Fibroblast of pulmonary artery (primary cell): Measurements from ENCODE around the gene EFCC1.

ENCODE experiments used
- DNase-seq: peaks from one replicate; pipeline ENCODE4 v3.0.0-alpha.2; 2010; ENCODE audit warnings: low read depth
- H3K4me3 ChIP-seq: replicated peaks from 2 replicates; pipeline ENCODE4 v1.5.1; 2011; ENCODE audit warnings: low read depth, mild to moderate bottlenecking, control low read depth, low read length, moderate library complexity
- TF ChIP-seq, protein P1 (sequence below): IDR thresholded peaks from 2 replicates; pipeline ENCODE4 v1.5.1; 2011; ENCODE audit warnings: mild to moderate bottlenecking, control low read depth, low read length, inconsistent platforms; ENCODE audit errors: missing control alignments

Gene EFCC1

GRCh38 chr3:129054605-129055104 is 53.6 kb downstream of the EFCC1 start:
- TF ChIP-seq, protein P1, sequence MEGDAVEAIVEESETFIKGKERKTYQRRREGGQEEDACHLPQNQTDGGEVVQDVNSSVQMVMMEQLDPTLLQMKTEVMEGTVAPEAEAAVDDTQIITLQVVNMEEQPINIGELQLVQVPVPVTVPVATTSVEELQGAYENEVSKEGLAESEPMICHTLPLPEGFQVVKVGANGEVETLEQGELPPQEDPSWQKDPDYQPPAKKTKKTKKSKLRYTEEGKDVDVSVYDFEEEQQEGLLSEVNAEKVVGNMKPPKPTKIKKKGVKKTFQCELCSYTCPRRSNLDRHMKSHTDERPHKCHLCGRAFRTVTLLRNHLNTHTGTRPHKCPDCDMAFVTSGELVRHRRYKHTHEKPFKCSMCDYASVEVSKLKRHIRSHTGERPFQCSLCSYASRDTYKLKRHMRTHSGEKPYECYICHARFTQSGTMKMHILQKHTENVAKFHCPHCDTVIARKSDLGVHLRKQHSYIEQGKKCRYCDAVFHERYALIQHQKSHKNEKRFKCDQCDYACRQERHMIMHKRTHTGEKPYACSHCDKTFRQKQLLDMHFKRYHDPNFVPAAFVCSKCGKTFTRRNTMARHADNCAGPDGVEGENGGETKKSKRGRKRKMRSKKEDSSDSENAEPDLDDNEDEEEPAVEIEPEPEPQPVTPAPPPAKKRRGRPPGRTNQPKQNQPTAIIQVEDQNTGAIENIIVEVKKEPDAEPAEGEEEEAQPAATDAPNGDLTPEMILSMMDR = no peak
- no peak overlapping the region for H3K4me3 ChIP-seq
- no peak for DNase-seq

DNA sequence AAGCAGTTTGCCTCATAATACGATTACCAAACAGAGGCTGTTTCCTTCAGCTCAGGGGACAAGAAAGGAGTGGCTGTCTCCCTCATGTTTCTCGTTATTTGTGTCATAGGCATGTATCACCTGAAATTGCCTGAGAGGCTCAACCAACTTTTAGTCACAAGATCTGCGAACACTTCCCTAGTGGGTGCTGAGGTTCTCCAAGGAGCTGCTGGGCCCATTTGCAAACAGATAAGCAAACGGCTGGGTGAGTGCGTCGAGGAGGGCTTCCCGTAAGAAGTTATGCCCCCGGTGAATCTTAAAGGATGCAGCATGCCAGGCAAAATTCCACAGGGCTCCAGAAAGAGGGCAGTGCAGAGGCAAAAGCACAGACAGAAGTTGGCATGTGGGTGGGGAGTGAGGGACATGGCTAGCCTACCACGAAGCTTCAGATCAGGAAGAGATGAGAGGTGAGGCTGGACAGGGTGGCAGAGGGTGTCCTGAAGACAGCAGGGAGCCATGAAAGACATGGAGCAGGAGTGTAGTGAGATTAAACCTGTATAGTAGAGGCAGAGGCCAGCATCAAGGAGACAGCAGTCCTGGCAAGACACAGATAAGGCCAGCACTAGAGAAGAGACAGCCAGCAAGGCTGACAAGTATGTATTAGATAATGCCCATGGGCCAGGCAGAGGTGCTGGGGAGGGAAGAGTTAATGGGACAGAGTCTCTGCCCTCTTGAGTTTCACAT is 55.5 kb downstream of the EFCC1 start:
- no peak overlapping the region for H3K4me3 ChIP-seq
- no peak for DNase-seq
- TF ChIP-seq, protein P1 = no peak

- no peak overlapping the region for H3K4me3 ChIP-seq
- TF ChIP-seq, protein P1 = no peak
- DNase-seq = no peak
Measured at GRCh38 chr3:129057249-129057648, 56.1 kb downstream of the EFCC1 start.

DNA sequence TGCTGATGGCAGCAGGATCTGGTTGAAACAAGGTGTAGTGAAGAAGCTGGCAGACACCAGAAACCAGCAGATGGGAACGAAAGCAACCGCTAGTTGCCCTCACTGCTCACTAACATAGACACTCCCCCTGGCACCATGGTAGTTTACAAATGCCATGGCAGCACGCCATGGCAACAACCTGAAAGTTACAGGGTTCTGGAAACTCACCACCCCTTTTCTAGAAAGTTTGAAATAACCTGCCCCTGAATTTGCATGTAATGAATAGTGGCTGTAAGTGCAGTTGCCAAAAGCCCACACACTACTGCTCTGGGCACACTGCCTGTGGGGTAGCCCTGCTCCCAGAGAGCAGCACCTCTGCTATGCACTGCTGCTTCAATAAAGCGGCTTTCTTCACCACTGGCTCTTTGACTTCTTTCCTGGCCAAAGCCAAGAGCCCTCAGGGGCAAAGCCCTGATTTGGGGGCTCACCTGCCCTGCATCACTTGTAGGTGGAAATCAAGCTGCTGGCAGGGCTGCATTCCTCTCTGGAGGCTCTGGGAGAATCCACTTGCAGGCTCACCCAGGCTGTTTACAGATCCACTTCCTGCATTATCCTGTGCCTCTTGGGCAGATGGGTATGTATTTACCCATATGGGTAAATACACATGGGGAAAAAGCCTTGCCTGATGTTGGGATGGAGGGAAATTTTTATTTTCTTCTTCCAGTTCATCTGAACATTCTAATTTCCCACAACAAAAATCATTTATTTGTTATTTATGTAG is 57.5 kb downstream of the EFCC1 start:
- H3K4me3 ChIP-seq = no peak overlapping the region
- TF ChIP-seq, protein P1 = no peak
- no peak for DNase-seq

DNA sequence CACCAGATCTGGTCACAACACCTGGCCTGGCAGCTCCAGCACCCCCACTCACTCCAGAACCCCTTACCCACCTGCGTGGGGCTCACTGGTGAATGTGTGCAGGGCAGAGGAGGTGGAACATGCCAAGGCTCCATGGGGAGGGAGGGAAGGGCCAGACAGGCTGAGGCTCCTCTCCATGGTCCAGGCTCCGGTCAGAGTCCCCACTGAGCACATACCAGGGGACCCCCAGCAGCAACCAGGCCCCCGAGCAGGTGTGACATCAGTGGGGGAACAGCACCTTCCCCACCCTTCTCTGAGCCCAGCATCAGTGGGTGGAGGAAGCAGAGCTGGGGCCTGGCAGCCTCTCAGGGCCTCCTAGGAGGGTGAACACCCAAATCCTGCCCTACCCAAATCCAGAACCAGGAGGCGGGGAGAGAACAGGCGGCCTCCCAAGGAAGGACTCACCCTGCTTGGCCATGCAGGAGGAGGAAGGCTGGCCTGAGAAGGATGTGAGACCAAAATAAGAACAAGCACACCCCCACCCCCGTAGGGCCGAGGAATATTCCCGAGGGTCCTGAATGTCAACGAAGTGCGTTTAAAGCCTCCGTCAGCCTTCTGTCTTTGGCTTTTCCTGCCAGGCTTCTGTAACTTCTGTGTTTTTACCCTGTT is 58.3 kb downstream of the EFCC1 start:
- no peak overlapping the region for H3K4me3 ChIP-seq
- no peak for DNase-seq
- TF ChIP-seq, protein P1 = no peak

DNA sequence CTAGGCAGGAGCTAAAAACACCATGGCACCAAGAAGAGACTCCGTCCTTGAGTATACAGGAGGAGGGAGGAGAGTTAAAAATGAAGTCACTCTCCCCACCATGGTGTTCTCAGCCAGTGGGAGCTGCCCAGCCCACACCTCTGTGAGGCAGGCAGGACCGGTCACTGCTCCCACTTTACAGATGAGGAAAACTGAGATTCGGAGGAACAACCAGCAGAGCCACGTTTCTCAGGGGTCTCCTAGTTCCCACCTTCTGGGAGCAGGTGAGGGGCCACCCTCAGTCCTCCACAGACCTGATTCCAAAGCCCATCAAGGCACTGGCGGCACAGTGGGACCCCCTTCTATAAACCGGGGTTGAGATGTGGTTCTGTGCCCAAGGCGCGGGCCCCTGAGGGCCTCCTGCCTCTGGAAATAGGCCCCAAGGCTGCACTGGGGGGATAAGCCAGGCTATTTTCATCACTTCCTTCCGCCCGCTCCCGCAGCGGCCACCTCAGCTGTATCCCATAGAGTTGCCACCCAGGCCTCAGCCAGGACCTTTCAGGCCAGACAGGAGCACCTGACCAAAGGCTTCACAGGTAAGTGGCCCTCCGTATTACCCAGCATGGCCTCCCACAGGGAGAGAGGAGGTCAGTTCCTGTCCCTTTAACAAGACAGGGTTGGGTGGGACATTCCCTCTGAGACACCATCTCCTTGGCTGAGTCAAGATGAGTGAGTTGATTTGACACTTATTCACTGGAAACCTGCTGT is 59.3 kb downstream of the EFCC1 start, which contains the start of gene GP9:
Gene GP9 (plus strand): TSS at position 504 of the 747 bp plus-strand sequence. CDS start 961 bp downstream, outside the sequence.
- TF ChIP-seq, protein P1 = no peak
- DNase-seq = no peak
- no peak within 1 kb of the TSS for H3K4me3 ChIP-seq
